HEK293 (cell line): ENCODE measurements around the gene TOM1.

Experiments
- CTCF ChIP-seq: fragments of 450-650 bp; formaldehyde crosslinking; IDR thresholded peaks from 2 replicates; pipeline ENCODE4 v1.5.1; 2016; ENCODE audit warnings: missing biosample characterization, missing genetic modification characterization
- GLI4 ChIP-seq: fragments of 450-650 bp; formaldehyde crosslinking; IDR thresholded peaks from 2 replicates; pipeline ENCODE4 v1.5.1; 2016; ENCODE audit warnings: missing biosample characterization, missing genetic modification characterization
- INSM2 ChIP-seq: fragments of 450-650 bp; formaldehyde crosslinking; IDR thresholded peaks from 2 replicates; pipeline ENCODE4 v1.5.1; 2016; ENCODE audit warnings: missing biosample characterization, missing genetic modification characterization
- SETDB1 ChIP-seq: IDR thresholded peaks from one replicate; pipeline ENCODE4 v1.6.1; 2017; ENCODE audit warnings: mild to moderate bottlenecking, low read length, moderate library complexity, mixed read lengths; ENCODE audit not compliant: insufficient read length
- TCF7L2 ChIP-seq: IDR thresholded peaks from 2 replicates; pipeline ENCODE4 v1.6.1; 2011; ENCODE audit warnings: low read depth, mild to moderate bottlenecking, inconsistent platforms, low read length, moderate library complexity, borderline replicate concordance
- ZBTB1 ChIP-seq: fragments of 450-650 bp; formaldehyde crosslinking; IDR thresholded peaks from 2 replicates; pipeline ENCODE4 v1.5.1; 2016; ENCODE audit warnings: missing biosample characterization, missing genetic modification characterization
- ZBTB11 ChIP-seq: fragments of 450-650 bp; formaldehyde crosslinking; conservative IDR thresholded peaks from 2 replicates; pipeline ENCODE4 v1.5.1; 2016; ENCODE audit warnings: low read depth, missing biosample characterization, missing genetic modification characterization
- ZBTB20 ChIP-seq: fragments of 450-650 bp; formaldehyde crosslinking; IDR thresholded peaks from 2 replicates; pipeline ENCODE4 v1.5.1; 2016; ENCODE audit warnings: missing biosample characterization, missing genetic modification characterization
- ZFP37 ChIP-seq: fragments of 450-650 bp; formaldehyde crosslinking; IDR thresholded peaks from 2 replicates; pipeline ENCODE4 v1.5.1; 2016; ENCODE audit warnings: missing biosample characterization, missing genetic modification characterization
- ZNF549 ChIP-seq: fragments of 450-650 bp; IDR thresholded peaks from 2 replicates; pipeline ENCODE4 v1.5.1; 2018; ENCODE audit warnings: missing biosample characterization, missing genetic modification characterization, mild to moderate bottlenecking, inconsistent platforms, moderate library complexity
- ZNF561 ChIP-seq: fragments of 450-650 bp; IDR thresholded peaks from 2 replicates; pipeline ENCODE4 v1.5.1; 2018; ENCODE audit warnings: missing biosample characterization, missing genetic modification characterization, borderline replicate concordance
- ZNF660 ChIP-seq: fragments of 450-650 bp; IDR thresholded peaks from 2 replicates; pipeline ENCODE4 v1.5.1; 2018; ENCODE audit warnings: missing biosample characterization, mild to moderate bottlenecking, missing genetic modification characterization
- ZNF707 ChIP-seq: fragments of 450-650 bp; formaldehyde crosslinking; IDR thresholded peaks from 2 replicates; pipeline ENCODE4 v1.5.1; 2016; ENCODE audit warnings: missing biosample characterization, missing genetic modification characterization
- ZNF777 ChIP-seq: fragments of 450-650 bp; formaldehyde crosslinking; IDR thresholded peaks from 2 replicates; pipeline ENCODE4 v1.5.1; 2017; ENCODE audit warnings: missing biosample characterization, missing genetic modification characterization, borderline replicate concordance

- TF ChIP-seq CTCF (tag by site-specific recombination) (no peak), ZBTB20 (tag by site-specific recombination) (no peak), ZNF660 (tag by site-specific recombination) (no peak), ZNF777 (no peak), ZBTB11 (no peak), ZBTB1 (no peak), ZFP37 (tag by site-specific recombination) (no peak), SETDB1 (no peak), ZNF549 (tag by site-specific recombination) (no peak), ZNF707 (tag by site-specific recombination) (no peak), ZNF561 (tag by site-specific recombination) (no peak), TCF7L2 (no peak), GLI4 (no peak), INSM2 (tag by site-specific recombination) (no peak)
Measured at GRCh38 chr22:35347462-35347861, 47.8 kb downstream of the TOM1 start.
